Activated CD4-positive, alpha-beta T cell treated with anti-CD3 and anti-CD28 coated beads, Interleukin-2, Interleukin-4, amounts not matched to agents 100 ng/mL and 50 ng/mL, durations not matched to agents 16 hours and 8 hours (primary cell): ENCODE measurements around the gene ADPGK.
"Not testable (repeated sequence)": the region's sequence is repeated elsewhere in the genome, so short reads cannot be mapped to it uniquely, and the experiment has no call there.

Experiments used
- DNase-seq: peaks from one replicate; pipeline ENCODE4 v3.0.0-alpha.2; 2020; ENCODE audit warnings: low spot score

Gene ADPGK

GRCh38 chr15:72749700-72750099 is 33.9 kb downstream of the ADPGK start:
- no peak for DNase-seq

- peak; percentile 66 for DNase-seq
Measured at GRCh38 chr15:72740219-72740618, 43.3 kb downstream of the ADPGK start.

- no peak for DNase-seq
Measured at GRCh38 chr15:72737723-72738122, 45.8 kb downstream of the ADPGK start.

GRCh38 chr15:72737061-72737460 is 46.5 kb downstream of the ADPGK start:
- DNase-seq = no peak

- DNase-seq = no peak
Measured at GRCh38 chr15:72735111-72735510, 48.4 kb downstream of the ADPGK start.

GRCh38 chr15:72733941-72734738 is 49.4 kb downstream of the ADPGK start:
- DNase-seq = no peak

GRCh38 chr15:72732516-72732915 is 51.0 kb downstream of the ADPGK start:
- no peak for DNase-seq

GRCh38 chr15:72732086-72732485 is 51.5 kb downstream of the ADPGK start:
- DNase-seq = no peak

- DNase-seq = no peak
Measured at GRCh38 chr15:72728821-72729220, 54.7 kb downstream of the ADPGK start.

GRCh38 chr15:72728249-72728648 is 55.3 kb downstream of the ADPGK start:
- DNase-seq = not testable (repeated sequence)

- no peak for DNase-seq
Measured at GRCh38 chr15:72727154-72727553, 56.4 kb downstream of the ADPGK start.

- DNase-seq = not testable (repeated sequence)
Measured at GRCh38 chr15:72725851-72726250, 57.7 kb downstream of the ADPGK start.

GRCh38 chr15:72725446-72725845 is 58.1 kb downstream of the ADPGK start:
- no peak for DNase-seq

GRCh38 chr15:72724028-72724427 is 59.5 kb downstream of the ADPGK start:
- DNase-seq = no peak

- peak; percentile 66 for DNase-seq
Measured at GRCh38 chr15:72722071-72722696, 61.4 kb downstream of the ADPGK start.

GRCh38 chr15:72708551-72709303 is 74.8 kb downstream of the ADPGK start:
- not testable (repeated sequence) for DNase-seq

- no peak for DNase-seq
Measured at GRCh38 chr15:72706266-72706665, 77.3 kb downstream of the ADPGK start.
